Endothelial cell (in vitro differentiated cells): Measurements from ENCODE around the gene STX1B. TPM values are rescaled to one million over a fixed set of nuclear protein-coding genes. Genes with fewer than 3 reads are reported as not detected.

ENCODE experiments used
- DNase-seq: peaks from one replicate; pipeline ENCODE4 v3.0.0; 2021; ENCODE audit warnings: low spot score
- H3K27ac Mint-ChIP-seq: one replicate; pipeline ENCODE4 v1.8.0; 2021; ENCODE audit warnings: mixed read lengths, inconsistent platforms; ENCODE audit not compliant: unreplicated experiment
- H3K27me3 Mint-ChIP-seq: one replicate; pipeline ENCODE4 v1.8.0; 2021; ENCODE audit warnings: mild to moderate bottlenecking, moderate library complexity, mixed read lengths, inconsistent platforms; ENCODE audit not compliant: unreplicated experiment
- H3K36me3 Mint-ChIP-seq: one replicate; pipeline ENCODE4 v1.8.0; 2021; ENCODE audit warnings: mild to moderate bottlenecking, low read depth, mixed read lengths, inconsistent platforms; ENCODE audit not compliant: unreplicated experiment
- H3K4me1 Mint-ChIP-seq: one replicate; pipeline ENCODE4 v1.8.0; 2021; ENCODE audit warnings: mild to moderate bottlenecking, mixed read lengths, inconsistent platforms; ENCODE audit not compliant: unreplicated experiment
- H3K4me3 Mint-ChIP-seq: one replicate; pipeline ENCODE4 v1.8.0; 2021; ENCODE audit warnings: mild to moderate bottlenecking, mixed read lengths, inconsistent platforms; ENCODE audit not compliant: unreplicated experiment
- H3K9me3 Mint-ChIP-seq: one replicate; pipeline ENCODE4 v1.8.0; 2021; ENCODE audit warnings: mixed read lengths, inconsistent platforms; ENCODE audit not compliant: unreplicated experiment
- CTCF ChIP-seq: fragments of 200-600 bp; sonication (generic); IDR thresholded peaks from one replicate; pipeline ENCODE4 v1.5.0; 2021; ENCODE audit warnings: antibody characterized with exemption; ENCODE audit not compliant: unreplicated experiment
- long read RNA-seq: library from polyadenylated mRNA; unstranded; transcript quantifications from one replicate; pipeline ENCODE4 v2.0.0, GENCODE V29; 2020; ENCODE audit not compliant: unreplicated experiment
- total RNA-seq: library from RNA; stranded (reverse); fragmentation: NEBNext Ultra II Directional; extraction: Animal tissue kit (Norgen Biotek cat#: 25700); gene quantifications from one replicate; pipeline ENCODE4 v1.2.1, GENCODE V29; 2021; ENCODE audit not compliant: unreplicated experiment

Gene STX1B
- total RNA-seq = 5.5 TPM
- long read RNA-seq = 0 reads

- peak within 1 kb of the TSS; percentile 88 for H3K4me3 Mint-ChIP-seq
- H3K9me3 Mint-ChIP-seq = no peaks in the 10 kb centered on the region
- peaks cover 4% of the 10 kb centered on the region for H3K4me1 Mint-ChIP-seq
- no peak within 1 kb of the TSS for H3K27ac Mint-ChIP-seq
- peaks cover 5% of the 10 kb centered on the region for H3K36me3 Mint-ChIP-seq
- H3K27me3 Mint-ChIP-seq = peaks cover 20% of the 10 kb centered on the region
- DNase-seq = peak; percentile 48
- TF ChIP-seq CTCF = no peak
Measured at GRCh38 chr16:31010585-31011325, at the start of gene STX1B. STX1B (minus strand) TSS chr16:31010638; CDS start chr16:31010396, 242 bp downstream.

GRCh38 chr16:31055613-31056012 lies 45.2 kb upstream of the STX1B start:
- no peaks in the 10 kb centered on the region for H3K9me3 Mint-ChIP-seq
- H3K36me3 Mint-ChIP-seq = peaks cover 11% of the 10 kb centered on the region
- peaks cover 3% of the 10 kb centered on the region for H3K4me1 Mint-ChIP-seq
- no peak for TF ChIP-seq CTCF
- no peak overlapping the region for H3K27ac Mint-ChIP-seq
- no peak for DNase-seq
- H3K4me3 Mint-ChIP-seq = no peak overlapping the region
- peaks cover 3% of the 10 kb centered on the region for H3K27me3 Mint-ChIP-seq

- peaks cover 3% of the 10 kb centered on the region for H3K4me1 Mint-ChIP-seq
Measured at GRCh38 chr16:31052114-31052513, 41.7 kb upstream of the STX1B start.

GRCh38 chr16:31050280-31051030 lies 40.0 kb upstream of the STX1B start:
- Mint-ChIP-seq H3K4me1 (peaks cover 3% of the 10 kb centered on the region), H3K36me3 (peaks cover 5% of the 10 kb centered on the region), H3K27ac (no peak overlapping the region), H3K9me3 (no peaks in the 10 kb centered on the region), H3K4me3 (no peak overlapping the region), H3K27me3 (no peaks in the 10 kb centered on the region)
- no peak for DNase-seq
- TF ChIP-seq CTCF = no peak

More at GRCh38 chr16:31052114-31052513, 41.7 kb upstream of the STX1B start:
- Mint-ChIP-seq H3K27me3 (no peaks in the 10 kb centered on the region), H3K27ac (no peak overlapping the region), H3K4me3 (no peak overlapping the region), H3K9me3 (no peaks in the 10 kb centered on the region), H3K36me3 (peaks cover 5% of the 10 kb centered on the region)
- no peak for DNase-seq
- TF ChIP-seq CTCF = no peak
